NCI-H2196 (cell line): ENCODE data around the gene RPS6KA5.

Source experiments
- DNase-seq: peaks from one replicate; lab custom pipeline; 2025; ENCODE audit not compliant: unreplicated experiment; lab: John Stamatoyannopoulos, UW

RPS6KA5 gene

GRCh38 chr14:90810806-90811205 lies 249.6 kb downstream of the RPS6KA5 start:
- DNase-seq = no peak

- no peak for DNase-seq
Observed at GRCh38 chr14:90809530-90810312, 250.7 kb downstream of the RPS6KA5 start.

GRCh38 chr14:90808759-90809529 lies 251.5 kb downstream of the RPS6KA5 start:
- DNase-seq = no peak

GRCh38 chr14:90807060-90807459 lies 253.4 kb downstream of the RPS6KA5 start:
- DNase-seq = no peak

GRCh38 chr14:90805662-90806540 lies 254.5 kb downstream of the RPS6KA5 start:
- no peak for DNase-seq

GRCh38 chr14:90805084-90805391 lies 255.4 kb downstream of the RPS6KA5 start:
- no peak for DNase-seq

GRCh38 chr14:90804292-90805083 lies 256.0 kb downstream of the RPS6KA5 start:
- no peak for DNase-seq

GRCh38 chr14:90803249-90803648 lies 257.2 kb downstream of the RPS6KA5 start:
- DNase-seq = no peak

GRCh38 chr14:90799420-90799819 lies 261.0 kb downstream of the RPS6KA5 start:
- no peak for DNase-seq

- DNase-seq = no peak
Observed at GRCh38 chr14:90797919-90798318, 262.5 kb downstream of the RPS6KA5 start.
